ENCODE measurements around the gene HHIPL2.

- TF ChIP-seq, protein P1, sequence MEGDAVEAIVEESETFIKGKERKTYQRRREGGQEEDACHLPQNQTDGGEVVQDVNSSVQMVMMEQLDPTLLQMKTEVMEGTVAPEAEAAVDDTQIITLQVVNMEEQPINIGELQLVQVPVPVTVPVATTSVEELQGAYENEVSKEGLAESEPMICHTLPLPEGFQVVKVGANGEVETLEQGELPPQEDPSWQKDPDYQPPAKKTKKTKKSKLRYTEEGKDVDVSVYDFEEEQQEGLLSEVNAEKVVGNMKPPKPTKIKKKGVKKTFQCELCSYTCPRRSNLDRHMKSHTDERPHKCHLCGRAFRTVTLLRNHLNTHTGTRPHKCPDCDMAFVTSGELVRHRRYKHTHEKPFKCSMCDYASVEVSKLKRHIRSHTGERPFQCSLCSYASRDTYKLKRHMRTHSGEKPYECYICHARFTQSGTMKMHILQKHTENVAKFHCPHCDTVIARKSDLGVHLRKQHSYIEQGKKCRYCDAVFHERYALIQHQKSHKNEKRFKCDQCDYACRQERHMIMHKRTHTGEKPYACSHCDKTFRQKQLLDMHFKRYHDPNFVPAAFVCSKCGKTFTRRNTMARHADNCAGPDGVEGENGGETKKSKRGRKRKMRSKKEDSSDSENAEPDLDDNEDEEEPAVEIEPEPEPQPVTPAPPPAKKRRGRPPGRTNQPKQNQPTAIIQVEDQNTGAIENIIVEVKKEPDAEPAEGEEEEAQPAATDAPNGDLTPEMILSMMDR (conservative IDR thresholded peaks at IDR 0.05 in 1 of 2, IDR thresholded peaks at IDR 0.05 in 1 of 2; ENCODE audit: extremely low read depth in 1 of 2, insufficient read depth in 1 of 2, low read depth in 1 of 2, low read length in 2 of 2) = no peak
- TF ChIP-seq EZH2 (IDR thresholded peaks at IDR 0.05; ENCODE audit: borderline replicate concordance, low read length) = no peak
These were observed 18.7 kb downstream of the HHIPL2 start for GRCh38 chr1:222529181-222529580.
